Duodenal mucosa (tissue), 2 donors: ENCODE measurements around the gene PLXNA1.

Experiments used
- H3K27ac ChIP-seq: one replicate; pipeline ENCODE4 v1.7.0; 2013; ENCODE audit warnings: low read depth, low read length
- H3K27me3 ChIP-seq, 2 donors: one replicate each; pipeline ENCODE4 v1.7.0; 2013; ENCODE audit warnings: low read length in 2 of 2, control low read depth in 1 of 2; ENCODE audit not compliant: insufficient read depth in 2 of 2, control insufficient read depth in 1 of 2
- H3K36me3 ChIP-seq, 2 donors: one replicate each; pipeline ENCODE4 v1.7.0; 2013; ENCODE audit warnings: low read length in 2 of 2, control low read depth in 1 of 2; ENCODE audit not compliant: insufficient read depth in 2 of 2, control insufficient read depth in 1 of 2
- H3K4me1 ChIP-seq, 2 donors: one replicate each; pipeline ENCODE4 v1.7.0; 2013; ENCODE audit warnings: low read length in 2 of 2, control low read depth in 1 of 2; ENCODE audit not compliant: insufficient read depth in 2 of 2, control insufficient read depth in 1 of 2
- H3K4me3 ChIP-seq, 2 donors: one replicate each; pipeline ENCODE4 v1.7.0; 2013; ENCODE audit warnings: low read length in 2 of 2, low read depth in 1 of 2
- H3K9ac ChIP-seq, 2 donors: one replicate each; pipeline ENCODE4 v1.7.0; 2013; ENCODE audit warnings: low read length in 2 of 2, low read depth in 1 of 2
- H3K9me3 ChIP-seq, 2 donors: one replicate each; pipeline ENCODE4 v1.7.0; 2013; ENCODE audit warnings: low read length in 2 of 2, control low read depth in 1 of 2; ENCODE audit not compliant: control insufficient read depth in 1 of 2

PLXNA1 gene

DNA sequence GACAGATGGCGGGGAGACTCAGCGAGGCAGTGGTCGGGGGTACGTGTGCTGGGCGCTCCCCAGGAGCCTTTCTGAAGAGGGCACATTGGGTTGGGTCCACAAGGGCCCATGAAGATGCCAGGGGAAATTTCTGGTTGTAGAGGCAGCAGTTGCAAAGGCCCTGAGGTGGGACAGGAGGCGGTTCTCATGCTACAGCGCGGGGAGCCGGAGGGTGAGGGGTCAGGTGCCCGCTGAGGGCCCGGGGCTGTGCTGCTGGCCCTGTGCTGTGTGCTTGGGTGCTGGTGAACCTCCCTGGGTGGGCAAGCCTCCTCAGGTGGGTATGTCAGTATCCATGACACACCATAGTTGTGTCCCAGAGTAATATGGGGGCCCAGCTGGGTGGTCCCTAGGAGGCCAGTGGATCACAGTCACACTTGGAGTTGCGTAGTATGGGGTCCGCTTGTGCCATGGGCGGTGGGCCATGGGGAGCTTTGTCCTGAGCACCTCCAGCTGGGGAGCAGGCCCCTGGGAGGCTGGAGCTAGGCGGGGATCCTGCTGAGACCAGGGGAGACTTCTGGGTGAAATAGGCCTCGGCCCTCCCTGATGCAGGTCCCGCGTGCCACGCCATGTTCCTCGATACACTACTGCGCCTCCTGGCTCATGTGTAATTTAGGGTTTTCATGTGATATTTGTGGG lies 44.3 kb downstream of the PLXNA1 start:
- H3K27ac ChIP-seq, result no peak overlapping the region
- H3K4me1 ChIP-seq, result peaks cover 0 to 7% of the 10 kb centered on the region in 2 donors
- H3K9ac ChIP-seq, result no peak overlapping the region
- peaks cover 0 to 30% of the 10 kb centered on the region in 2 donors for H3K36me3 ChIP-seq
- H3K27me3 ChIP-seq, result no peaks in the 10 kb centered on the region
- no peak overlapping the region for H3K4me3 ChIP-seq
- no peaks in the 10 kb centered on the region for H3K9me3 ChIP-seq

DNA sequence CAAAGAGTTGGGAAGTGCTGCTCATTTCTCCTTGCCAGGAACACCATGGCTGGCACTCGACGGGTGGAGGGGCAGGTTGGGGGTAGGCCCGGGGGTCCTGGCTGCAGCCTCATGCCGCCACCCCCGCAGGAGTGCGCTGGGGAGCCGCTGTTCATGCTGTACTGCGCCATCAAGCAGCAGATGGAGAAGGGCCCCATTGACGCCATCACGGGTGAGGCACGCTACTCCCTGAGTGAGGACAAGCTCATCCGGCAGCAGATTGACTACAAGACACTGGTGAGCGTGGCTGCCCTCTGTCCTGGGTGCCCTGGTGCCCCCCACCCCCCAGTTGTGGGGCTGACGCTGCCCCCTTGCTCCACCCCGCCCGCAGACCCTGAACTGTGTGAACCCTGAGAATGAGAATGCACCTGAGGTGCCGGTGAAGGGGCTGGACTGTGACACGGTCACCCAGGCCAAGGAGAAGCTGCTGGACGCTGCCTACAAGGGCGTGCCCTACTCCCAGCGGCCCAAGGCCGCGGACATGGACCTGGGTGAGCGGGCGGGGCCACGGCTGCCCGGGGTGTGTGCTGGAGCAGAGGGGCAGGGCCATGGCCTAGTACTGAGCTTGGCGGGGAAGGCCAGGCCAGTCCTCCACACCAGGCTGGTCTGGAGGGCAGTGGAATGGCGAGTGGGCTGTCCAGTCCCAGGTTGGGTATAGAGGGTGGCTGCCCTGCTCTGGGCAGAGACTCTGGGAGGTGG lies 45.1 kb downstream of the PLXNA1 start:
- H3K36me3 ChIP-seq, result peaks cover 0 to 26% of the 10 kb centered on the region in 2 donors
- peaks cover 0 to 7% of the 10 kb centered on the region in 2 donors for H3K4me1 ChIP-seq
- no peak overlapping the region for H3K9ac ChIP-seq
- H3K9me3 ChIP-seq, result no peaks in the 10 kb centered on the region
- no peak overlapping the region for H3K4me3 ChIP-seq
- H3K27me3 ChIP-seq, result no peaks in the 10 kb centered on the region
- no peak overlapping the region for H3K27ac ChIP-seq

DNA sequence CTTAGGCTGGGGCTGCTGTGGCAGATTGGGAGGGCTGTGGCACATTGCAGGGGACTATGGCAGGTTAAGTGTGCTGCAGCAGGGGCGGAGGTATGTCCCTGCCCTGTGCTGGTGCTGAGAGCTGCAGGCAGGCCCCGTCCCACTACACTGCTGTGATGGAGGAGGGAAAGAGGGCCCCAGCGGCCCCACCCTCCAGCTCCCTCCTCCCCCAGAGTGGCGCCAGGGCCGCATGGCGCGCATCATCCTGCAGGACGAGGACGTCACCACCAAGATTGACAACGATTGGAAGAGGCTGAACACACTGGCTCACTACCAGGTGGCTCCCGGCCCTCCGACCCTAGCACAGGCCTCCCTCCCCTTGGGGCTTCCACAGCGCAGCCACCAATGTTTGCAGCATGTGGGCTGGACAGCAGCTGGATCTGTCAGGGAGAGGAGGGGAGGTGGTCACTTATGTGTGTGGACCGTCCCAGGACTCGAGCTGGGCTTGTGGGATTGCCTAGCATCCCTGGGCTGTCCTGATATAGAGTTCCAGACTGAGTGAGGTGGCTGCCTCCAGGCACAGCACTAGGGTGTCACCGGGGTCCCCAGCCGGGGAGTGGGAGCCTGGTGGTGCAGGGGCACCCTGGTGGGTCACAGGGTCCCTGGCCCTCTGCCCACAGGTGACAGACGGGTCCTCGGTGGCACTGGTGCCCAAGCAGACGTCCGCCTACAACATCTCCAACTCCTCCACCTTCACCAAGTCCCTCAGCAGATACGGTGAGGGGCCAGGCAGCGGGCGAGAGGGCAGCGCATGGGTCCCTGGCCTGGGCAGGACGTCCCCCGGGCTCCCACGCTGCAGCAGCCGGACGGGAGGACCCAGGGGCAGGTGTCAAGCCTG lies 46.1 kb downstream of the PLXNA1 start:
- H3K4me1 ChIP-seq, result peaks cover 0 to 7% of the 10 kb centered on the region in 2 donors
- H3K9me3 ChIP-seq, result no peaks in the 10 kb centered on the region
- H3K36me3 ChIP-seq, result peaks cover 0 to 30% of the 10 kb centered on the region in 2 donors
- H3K4me3 ChIP-seq, result no peak overlapping the region
- H3K27me3 ChIP-seq, result no peaks in the 10 kb centered on the region
- H3K9ac ChIP-seq, result no peak overlapping the region
- H3K27ac ChIP-seq, result no peak overlapping the region

GRCh38 chr3:127029658-127030507 lies 47.0 kb downstream of the PLXNA1 start:
- Histone ChIP-seq H3K9me3 (no peaks in the 10 kb centered on the region), H3K4me1 (peaks cover 0 to 7% of the 10 kb centered on the region in 2 donors), H3K36me3 (peaks cover 0 to 30% of the 10 kb centered on the region in 2 donors), H3K9ac (no peak overlapping the region), H3K27ac (no peak overlapping the region), H3K27me3 (no peaks in the 10 kb centered on the region), H3K4me3 (no peak overlapping the region)

GRCh38 chr3:127030508-127031412 lies 47.8 kb downstream of the PLXNA1 start:
- Histone ChIP-seq H3K27ac (no peak overlapping the region), H3K9ac (no peak overlapping the region), H3K27me3 (no peaks in the 10 kb centered on the region), H3K36me3 (peaks cover 0 to 30% of the 10 kb centered on the region in 2 donors), H3K4me1 (peaks cover under 1 to 16% of the 10 kb centered on the region in 2 donors), H3K4me3 (no peak overlapping the region), H3K9me3 (no peaks in the 10 kb centered on the region)

DNA sequence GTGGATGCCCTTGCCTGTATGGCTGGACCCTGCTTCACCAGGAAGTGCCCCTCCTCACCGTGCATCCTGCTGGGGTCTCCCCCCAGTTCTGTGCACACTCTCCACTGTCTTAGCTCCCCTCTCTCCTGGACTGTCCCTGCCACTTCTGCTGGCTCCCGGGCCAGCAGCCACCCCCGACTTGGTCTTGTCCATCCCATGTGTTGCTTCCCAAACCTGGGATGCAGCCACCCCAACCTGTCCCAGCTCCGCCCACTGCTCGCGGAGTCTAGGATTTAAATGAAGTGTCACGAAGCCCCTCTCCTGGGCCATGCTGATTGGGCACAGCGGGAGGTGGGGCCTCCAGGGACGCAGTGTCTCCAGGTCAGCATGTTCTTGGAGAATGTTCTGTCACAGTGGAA lies 48.5 kb downstream of the PLXNA1 start:
- Histone ChIP-seq H3K27me3 (no peaks in the 10 kb centered on the region), H3K9me3 (no peaks in the 10 kb centered on the region), H3K4me1 (peaks cover 7 to 22% of the 10 kb centered on the region in 2 donors), H3K27ac (no peak overlapping the region), H3K4me3 (no peak overlapping the region), H3K36me3 (peaks cover 0 to 30% of the 10 kb centered on the region in 2 donors), H3K9ac (no peak overlapping the region)

GRCh38 chr3:127031845-127032244 lies 48.9 kb downstream of the PLXNA1 start:
- no peaks in the 10 kb centered on the region for H3K9me3 ChIP-seq
- H3K4me1 ChIP-seq, result peaks cover 11 to 26% of the 10 kb centered on the region in 2 donors
- no peaks in the 10 kb centered on the region for H3K27me3 ChIP-seq
- no peak overlapping the region for H3K9ac ChIP-seq
- peaks cover 0 to 30% of the 10 kb centered on the region in 2 donors for H3K36me3 ChIP-seq
- H3K4me3 ChIP-seq, result no peak overlapping the region
- H3K27ac ChIP-seq, result no peak overlapping the region

- Histone ChIP-seq H3K4me1 (peaks cover 11 to 32% of the 10 kb centered on the region in 2 donors), H3K27me3 (no peaks in the 10 kb centered on the region), H3K27ac (no peak overlapping the region), H3K4me3 (no peak overlapping the region), H3K9ac (no peak overlapping the region), H3K9me3 (no peaks in the 10 kb centered on the region), H3K36me3 (peaks cover 0 to 30% of the 10 kb centered on the region in 2 donors)
Observed at GRCh38 chr3:127032296-127032990, 49.5 kb downstream of the PLXNA1 start.
